GM12874 (cell line): ENCODE measurements around the gene FABP1.

Experiments
- TF ChIP-seq, protein P1 (sequence below): IDR thresholded peaks from 2 replicates; pipeline ENCODE4 v1.5.1; 2011; ENCODE audit warnings: low read depth, mild to moderate bottlenecking, control low read depth, low read length, moderate library complexity; ENCODE audit not compliant: insufficient read depth

FABP1 gene

DNA sequence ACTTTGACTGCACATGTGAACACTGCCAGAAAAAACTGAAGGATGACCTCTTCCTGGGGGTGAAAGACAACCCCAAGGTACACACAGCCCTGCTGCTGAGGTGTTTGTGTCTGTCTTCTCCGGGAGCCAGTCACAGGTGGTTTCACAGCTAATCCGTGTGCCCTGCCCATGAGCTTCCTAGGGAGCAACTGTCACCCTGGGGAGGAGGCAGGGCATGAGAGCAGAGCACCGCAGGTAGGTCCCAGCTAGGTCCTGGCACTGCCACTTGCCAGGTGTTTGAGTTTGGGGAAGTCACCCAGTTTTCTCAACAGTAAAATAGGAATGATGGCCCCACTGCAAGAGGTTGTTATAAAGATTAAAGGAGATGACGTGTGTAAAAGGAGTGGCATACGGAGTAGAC is 31.2 kb downstream of the FABP1 start:
- TF ChIP-seq, protein P1, sequence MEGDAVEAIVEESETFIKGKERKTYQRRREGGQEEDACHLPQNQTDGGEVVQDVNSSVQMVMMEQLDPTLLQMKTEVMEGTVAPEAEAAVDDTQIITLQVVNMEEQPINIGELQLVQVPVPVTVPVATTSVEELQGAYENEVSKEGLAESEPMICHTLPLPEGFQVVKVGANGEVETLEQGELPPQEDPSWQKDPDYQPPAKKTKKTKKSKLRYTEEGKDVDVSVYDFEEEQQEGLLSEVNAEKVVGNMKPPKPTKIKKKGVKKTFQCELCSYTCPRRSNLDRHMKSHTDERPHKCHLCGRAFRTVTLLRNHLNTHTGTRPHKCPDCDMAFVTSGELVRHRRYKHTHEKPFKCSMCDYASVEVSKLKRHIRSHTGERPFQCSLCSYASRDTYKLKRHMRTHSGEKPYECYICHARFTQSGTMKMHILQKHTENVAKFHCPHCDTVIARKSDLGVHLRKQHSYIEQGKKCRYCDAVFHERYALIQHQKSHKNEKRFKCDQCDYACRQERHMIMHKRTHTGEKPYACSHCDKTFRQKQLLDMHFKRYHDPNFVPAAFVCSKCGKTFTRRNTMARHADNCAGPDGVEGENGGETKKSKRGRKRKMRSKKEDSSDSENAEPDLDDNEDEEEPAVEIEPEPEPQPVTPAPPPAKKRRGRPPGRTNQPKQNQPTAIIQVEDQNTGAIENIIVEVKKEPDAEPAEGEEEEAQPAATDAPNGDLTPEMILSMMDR, result no peak

DNA sequence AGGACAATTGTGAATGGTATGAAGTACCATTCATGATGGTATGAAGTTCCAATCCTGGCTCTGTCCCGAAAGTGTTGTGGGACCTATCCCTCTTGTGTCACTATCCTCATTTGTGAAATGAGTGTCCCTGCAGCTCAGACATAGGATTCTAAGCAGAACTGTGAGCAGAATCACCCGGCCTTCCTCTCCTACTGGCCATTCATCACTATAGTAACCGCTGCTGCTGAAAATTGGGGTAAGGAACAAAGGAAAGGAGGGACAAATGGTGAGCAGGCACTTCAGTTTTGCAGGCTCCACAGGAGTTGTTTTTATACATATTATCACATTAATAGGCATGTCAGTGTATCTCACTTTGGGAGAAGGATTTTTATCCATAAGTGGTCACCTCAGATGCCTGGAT is 32.8 kb downstream of the FABP1 start:
- TF ChIP-seq, protein P1, result no peak

DNA sequence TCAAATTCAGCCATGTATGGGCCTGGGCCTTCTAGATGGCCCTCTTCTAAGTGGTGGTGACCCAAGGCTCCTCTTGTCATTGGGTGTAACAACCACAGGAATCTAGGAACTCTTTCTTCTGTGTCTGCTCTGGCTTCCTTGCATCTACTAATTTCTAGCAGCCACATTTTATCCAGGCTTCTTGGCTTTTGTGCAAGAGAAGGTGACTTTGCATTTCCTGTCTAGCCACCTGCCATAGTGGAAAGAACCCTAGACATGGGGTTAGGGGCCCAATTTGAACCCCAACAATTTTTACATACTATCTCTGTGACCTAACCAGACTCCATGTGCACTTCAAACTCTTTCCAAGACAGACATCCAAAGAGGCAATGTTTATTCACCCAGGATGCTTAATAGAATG is 35.1 kb downstream of the FABP1 start:
- TF ChIP-seq, protein P1, result no peak

DNA sequence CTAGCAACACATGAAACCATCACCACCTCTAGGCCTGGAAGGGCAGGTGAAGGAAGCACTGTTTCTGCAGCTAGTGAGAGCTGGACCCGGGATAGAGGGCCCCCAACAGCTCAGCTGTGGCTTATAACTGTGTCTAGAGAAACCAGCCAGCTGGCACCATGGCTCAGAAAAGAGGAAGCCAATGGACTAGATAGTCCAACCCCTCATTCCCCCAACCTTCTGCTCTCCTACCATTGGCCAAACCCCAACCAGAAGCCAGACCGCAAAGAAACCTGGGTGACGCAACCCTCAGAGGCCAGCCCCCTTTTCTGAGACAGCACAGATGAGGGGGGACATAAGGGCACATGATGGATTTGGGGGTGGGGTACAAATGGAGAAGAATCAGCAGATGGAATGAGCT is 35.9 kb downstream of the FABP1 start:
- TF ChIP-seq, protein P1, result no peak

DNA sequence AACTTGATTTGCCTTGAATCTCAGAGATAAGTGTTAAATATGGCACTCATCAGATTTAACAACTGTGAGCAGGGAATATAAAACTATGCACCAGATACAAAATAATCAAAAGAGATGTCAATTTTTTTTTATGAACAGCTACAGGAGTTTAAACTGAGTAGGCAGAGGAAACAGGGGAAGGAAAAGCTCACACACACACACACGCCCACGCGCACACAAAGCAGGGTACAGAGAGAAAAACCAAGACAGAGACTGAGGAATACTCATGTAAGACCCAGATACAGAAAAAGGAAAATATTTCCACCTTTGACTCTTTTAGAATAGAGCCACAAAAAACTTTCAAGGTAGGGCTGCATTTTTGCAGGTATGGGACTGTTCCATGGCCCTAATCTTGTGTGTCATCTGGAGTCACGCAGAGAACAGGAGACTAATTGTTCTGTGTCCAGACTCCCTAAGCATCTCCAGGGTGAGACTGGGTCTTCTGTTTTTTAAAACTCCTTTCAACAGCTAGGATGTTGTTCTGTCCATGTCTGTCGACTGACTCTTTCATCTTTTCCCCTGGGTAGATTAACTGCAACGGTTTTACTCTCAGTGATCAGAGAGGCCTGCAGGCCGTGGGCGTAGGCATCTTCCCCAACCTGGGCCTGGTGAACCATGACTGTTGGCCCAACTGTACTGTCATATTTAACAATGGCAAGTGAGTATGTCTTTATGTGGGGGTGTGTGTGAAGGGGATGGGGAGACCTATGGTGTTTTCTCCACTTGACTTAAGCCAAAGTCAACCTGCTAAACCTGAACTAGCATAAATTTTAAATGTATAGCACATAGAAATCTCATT is 37.2 kb downstream of the FABP1 start:
- TF ChIP-seq, protein P1, result no peak

DNA sequence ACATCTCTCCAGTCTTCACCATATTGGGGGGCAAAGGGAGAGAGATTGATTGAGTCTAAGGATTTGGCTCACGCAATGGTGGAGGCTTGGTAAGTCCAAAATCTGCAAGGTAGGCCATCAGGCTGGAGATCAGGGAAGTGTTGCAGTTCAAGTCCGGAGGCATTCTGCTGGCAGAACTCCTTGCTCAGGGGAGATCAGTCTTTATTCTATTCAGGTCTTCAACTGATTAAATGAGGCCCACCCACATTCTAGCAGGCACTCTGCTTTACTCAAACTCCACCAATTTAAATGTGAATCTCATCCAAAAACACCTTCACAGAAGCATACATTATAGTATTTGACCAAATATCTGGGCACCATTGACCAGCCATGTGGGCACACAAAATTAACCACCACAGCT is 38.9 kb downstream of the FABP1 start:
- TF ChIP-seq, protein P1, result no peak

DNA sequence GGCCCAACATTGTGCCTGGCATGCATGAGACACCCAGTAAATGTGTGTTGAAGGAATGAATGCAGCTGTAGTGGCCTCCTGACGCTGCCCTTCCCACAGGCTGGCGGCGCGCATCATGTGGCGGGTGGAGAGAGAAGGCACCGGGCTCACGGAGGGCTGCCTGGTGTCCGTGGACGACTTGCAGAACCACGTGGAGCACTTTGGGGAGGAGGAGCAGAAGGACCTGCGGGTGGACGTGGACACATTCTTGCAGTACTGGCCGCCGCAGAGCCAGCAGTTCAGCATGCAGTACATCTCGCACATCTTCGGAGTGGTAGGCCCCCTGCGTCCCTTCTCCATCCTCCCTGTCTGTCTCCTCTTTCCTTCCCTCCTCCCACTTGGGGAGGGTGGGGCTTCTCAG is 40.1 kb downstream of the FABP1 start:
- TF ChIP-seq, protein P1, result no peak
